EH (cell line): ENCODE data around the gene SLAMF9.
A peak's percentile ranks its signal among the peaks of the same experiment; 100 is the strongest.

Source experiments
- DNase-seq: peaks from one replicate; pipeline ENCODE4 v3.0.0-alpha.2; 2015; ENCODE audit warnings: low read depth

The SLAMF9 gene

DNA sequence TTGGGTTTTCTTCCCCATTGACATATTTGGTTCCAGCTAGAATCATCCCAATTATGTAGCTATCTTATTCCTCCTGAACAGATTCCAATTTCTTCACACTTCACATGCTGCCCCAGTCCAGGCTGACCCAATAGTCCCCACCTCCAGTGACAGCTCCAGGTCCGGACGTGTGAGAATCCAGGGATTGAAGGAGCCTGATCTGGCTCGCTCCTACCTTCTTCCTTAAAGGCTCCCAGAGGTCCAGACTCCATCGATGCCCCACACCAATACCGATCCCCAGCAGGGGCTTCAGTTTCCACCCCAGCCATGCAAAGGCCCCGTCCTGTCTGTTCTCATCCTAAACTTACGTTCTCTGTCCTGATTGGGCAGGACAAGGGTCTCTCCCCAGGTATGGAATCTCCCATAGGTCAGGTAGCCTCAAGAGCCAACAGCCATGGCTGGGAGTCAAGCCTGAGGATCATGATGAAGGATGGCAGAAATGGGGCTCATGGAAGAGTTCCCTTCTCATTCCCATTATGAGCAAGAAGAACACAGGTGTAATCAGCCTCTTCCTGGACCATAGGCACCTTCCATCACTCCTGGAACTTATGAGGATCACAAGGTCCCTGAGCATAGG, 20.4 kb upstream of the SLAMF9 start:
- DNase-seq, result no peak

DNA sequence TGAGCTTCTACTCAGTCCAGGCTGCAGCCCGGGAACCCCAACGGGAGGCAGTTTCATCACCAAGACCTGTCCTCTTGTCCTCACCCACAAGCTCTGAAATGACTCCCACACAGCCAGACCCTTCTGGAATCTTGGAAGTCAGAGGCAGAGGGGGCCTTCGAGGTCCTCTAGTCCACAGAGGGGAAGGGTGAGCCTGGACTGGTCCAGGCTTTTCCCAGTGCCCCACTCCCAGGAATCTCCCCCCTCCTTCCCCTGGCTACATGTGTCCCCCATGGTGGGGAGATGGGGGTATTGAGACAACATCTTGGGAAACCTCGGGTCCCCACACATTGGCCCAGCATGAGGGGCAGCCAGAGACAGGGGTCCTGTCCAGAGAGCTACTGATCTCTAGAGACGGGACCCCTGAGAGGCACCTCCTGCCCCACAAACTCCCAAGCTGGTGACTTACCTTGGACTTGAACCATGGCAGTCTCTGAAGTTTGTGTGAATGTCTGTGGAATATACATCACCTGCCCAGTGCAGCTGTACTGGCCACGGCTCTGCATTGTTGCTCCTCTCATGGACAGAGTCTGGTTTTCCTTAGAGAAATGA, 19.4 kb upstream of the SLAMF9 start:
- no peak for DNase-seq

DNA sequence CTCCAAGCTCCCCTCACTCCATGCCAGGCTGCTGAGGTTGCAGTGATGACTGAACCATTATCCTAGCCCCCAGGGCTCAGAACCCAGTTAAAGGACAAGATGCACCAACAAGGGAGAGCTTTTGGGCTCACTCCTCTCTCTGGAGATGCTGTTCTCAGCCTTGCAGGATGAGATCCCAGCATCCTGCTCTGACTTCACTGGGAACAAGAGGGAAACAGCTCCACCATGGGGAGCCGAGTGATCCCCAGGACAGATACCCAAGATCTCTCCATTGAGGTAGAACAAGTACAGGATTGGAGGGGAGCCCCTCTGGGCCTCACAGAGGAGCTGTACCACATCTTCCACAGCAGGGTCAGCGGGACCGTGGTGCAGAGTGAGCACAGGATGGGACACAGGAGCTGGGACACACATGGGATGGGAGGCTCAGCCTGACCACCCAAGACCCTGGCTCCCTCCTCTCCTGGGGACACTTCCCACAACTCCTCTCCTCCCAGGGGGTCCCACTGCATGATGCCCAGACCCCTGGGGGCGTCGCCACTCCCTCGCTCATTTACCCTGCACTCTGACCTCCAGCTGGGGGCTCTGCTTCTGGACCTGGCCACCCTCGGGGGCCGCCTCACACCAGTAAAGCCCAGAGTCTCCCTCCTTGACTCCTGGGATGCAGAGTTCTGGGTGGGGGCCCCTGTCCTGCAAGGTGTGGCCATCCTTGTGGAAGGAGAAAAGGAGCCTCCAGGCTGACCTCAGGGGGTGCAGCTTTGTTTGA, 18.6 kb upstream of the SLAMF9 start:
- no peak for DNase-seq

DNA sequence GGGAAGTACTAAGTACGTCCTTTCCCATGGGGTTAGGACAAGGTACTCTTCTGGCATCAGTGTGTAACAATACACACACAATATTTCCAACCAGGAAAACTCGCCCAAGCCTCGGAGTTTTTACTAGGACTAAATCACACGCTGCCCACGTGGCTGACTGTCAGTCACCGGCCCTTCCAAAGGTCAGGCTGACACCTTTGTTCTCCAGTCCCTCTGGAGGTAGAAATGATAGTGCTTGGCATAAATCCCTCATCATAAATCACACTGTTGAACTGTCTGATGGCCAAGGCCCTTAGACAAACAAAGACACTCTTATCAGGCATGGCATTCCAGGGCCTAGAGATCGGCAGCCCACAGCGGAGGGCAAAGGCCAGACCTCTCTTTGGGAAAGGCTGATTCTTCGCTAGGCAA, 16.9 kb upstream of the SLAMF9 start:
- no peak for DNase-seq

DNA sequence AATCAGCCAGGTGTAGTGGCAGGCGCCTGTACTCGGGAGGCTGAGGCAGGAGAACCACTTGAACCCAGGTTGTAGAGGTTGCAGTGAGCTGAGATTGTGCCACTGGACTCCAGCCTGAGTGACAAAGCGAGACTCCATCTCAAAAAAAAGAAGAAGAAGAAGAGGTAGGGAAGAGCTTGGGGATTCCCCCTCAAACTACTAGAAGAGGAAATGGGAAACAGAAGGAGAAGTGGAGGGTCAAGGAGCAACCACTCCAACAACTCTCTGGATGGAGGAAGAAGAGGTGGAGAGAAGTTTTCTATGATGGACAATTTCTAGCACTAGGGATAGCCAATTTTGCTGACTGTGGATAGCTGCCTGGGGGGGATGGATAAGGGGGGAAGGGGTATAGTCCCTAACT, 14.9 kb upstream of the SLAMF9 start:
- no peak for DNase-seq

DNA sequence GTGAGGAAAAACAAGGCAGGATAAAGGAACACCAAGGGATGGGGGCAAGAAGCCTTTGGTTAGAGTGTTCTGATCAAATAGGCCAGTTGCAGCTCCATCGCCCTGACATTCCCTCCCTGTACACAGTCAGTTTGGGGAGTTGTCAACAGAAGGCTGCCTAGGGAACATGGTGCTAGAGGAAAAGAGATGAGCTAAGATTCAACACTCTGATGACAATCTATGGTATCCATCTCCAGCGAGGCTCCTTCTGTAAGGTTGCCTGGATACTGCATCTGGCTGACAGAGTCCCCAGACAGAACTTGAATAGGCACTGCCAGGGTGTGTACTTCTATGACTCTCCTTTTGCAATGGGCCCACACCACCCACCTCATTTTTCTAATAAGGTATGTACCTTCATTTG, 11.2 kb upstream of the SLAMF9 start:
- no peak for DNase-seq

DNA sequence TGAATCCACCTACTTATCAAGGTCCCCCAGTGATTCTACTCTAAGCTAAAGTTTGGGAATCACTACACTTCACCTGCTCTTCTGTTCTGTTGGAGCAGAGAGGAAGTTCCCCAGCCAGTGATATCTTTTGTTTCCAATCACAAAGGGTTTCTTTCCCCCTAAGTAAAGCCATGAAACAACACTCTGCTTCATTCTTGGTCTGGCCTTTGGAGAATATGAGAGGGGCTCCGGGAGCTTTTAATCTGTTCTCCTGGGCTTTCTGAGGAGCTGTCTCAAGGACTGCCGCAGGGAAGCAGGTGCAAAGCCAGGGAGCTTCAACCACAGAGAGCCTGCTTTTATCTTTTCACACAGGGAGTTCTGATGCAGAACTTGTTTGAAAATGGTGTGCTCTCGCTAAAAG, 10.1 kb upstream of the SLAMF9 start:
- DNase-seq, result no peak

DNA sequence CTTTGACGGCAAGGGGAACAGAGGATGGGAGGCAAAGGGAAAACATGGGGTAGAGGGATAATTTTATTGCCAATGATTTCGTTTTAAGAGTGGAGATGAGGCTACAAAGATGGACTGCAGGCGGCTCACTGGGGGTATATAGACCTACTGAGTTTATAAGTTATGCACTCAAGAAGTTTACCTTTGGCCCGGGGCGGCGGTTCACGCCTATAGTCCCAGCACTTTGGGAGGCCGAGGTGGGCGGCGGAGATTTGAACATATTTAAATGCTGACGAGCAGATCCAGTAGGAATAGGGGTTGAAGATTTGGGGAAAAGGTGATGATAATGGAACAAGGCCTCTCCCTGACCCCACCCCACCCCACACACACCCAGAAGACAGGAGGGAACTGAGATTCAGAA, 8.1 kb upstream of the SLAMF9 start:
- no peak for DNase-seq

DNA sequence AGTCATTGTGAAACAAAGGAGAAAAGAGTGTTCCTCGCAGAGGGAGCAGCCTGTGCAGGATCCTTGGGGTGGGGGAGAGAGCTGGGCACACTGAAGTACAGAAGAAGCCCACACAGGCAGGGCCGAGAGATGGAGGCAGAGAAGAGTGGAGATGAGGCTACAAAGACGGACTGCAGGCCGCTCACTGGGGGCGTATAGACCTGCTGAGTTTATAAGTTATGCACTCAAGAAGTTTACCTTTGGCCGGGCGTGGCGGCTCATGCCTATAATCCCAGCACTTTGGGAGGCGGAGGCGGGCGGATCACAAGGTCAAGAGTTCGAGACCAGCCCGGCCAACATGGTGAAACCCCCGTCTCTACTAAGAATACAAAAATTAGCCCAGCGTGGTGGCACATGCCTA, 7.6 kb upstream of the SLAMF9 start:
- no peak for DNase-seq

DNA sequence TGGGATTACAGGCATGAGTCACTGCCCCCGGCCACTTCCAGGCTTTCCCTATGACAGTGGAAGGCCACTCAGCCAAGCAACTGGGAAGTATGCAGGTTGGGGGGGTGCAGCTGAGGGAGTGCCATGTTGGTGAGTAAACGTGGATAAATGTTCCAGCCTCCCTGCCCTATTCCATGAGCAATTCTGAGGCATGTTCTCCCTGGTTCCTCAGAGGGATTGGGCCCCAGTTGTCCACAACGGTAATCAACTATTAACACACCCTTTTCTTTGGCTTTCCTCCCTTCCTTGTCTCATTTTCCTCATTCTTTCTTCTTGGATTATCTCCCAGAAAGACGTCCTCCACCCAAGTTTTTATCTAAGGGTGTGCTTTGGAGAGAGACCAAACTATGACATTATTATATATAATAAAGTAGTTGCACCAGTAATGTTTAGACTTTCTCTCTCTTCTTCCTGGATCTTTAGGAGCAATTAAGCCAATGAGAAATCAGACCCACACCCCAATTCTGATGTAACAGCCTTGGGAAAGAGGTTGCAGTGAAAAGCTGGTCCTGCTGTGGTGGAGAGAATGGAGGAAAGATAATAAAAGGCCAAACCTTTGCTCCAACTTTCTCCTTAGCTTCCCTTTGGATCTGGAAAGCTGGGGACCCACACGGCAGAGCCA, 6.8 kb upstream of the SLAMF9 start:
- peak; percentile 91 for DNase-seq

DNA sequence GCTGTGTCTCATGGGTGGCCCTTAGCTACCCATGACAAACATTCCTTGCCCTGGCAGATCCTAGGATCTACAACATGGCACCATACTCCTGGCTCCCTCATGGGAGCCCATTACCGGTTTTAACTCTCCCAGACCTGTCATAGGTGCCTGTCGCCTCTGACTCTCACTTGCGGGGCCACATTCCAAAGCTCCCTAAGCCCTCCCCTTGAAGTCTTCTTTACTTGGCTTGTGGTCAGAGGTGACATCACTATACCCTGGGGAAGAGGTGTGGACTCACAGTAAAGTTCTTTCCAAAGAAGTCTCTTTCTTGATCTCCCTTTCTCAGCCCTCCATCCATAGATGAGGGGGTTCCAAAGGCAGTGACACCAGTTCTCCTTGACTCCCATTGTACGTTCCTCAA, 5.4 kb upstream of the SLAMF9 start:
- DNase-seq, result peak; percentile 10

DNA sequence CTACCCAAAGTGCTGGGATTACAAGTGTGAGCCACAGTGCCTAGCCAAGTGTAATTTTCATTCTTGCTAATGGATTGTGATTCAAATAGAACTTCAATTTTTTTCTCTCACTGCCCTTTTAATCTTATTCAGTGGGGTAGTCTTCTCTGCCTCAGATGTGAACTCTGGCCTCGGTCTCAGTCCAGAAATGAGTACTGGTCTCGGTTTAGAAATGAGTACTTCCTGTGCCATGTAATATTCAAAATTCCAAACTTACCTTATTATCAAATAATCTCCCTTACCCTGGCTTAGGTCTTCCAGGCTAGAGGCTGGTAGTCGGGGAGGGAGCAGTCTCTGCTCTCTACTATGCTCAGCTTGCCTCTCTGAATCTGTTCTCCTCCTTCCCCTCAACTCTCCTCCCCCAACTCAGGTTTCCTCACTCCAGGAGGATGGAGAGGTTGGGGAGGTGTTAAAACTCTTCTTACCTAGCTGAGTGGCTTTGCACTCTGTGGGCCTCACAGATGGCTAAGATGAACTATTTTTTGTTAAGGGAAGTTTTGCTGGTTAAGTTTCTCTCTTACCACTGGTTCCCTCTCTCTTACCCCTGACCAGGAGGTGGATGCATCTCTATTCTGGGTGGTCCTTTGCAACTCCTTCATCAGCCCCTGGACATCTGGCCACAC, 4.8 kb upstream of the SLAMF9 start:
- DNase-seq, result no peak

DNA sequence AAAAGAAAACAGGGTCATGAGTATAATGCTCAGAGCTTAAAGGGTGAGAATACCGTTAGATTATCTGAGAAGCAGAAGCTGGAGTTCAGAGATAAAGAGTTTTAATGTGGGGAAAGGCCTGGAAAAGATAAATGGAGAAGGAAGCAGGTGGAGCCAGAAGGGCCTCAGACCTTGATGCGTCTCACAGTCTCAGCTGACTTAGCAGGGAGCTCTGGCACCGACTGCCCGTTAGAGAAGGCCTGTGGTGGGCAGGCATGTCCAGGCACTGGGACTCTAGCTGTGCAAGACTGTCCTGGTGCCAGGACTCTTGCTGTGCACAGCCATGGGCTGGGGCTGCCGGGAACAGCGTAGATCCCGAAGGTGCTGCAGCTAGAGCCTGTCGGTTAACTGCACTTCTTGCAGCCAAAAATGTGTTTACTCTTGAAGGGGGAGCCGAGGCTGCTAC, 3.8 kb upstream of the SLAMF9 start:
- DNase-seq, result no peak

DNA sequence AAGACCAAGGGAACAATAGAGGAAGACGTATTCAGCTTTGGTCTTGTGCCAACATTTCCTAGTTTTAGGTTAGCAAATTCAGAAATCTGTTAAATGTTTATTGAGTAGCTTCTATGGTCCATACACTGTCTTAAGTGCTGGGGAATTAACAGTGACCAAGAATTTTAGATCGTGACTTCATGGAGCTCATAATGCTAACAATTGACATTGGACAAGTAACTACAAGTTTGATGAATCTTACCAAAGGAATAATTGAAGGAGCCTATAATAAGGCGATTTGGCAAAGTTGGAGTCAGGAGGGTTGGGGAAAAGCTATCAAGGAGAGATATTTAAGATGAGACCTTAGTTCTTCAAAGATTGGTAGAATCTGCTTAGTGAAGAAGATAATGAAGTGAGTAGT, 1.4 kb upstream of the SLAMF9 start:
- no peak for DNase-seq

DNA sequence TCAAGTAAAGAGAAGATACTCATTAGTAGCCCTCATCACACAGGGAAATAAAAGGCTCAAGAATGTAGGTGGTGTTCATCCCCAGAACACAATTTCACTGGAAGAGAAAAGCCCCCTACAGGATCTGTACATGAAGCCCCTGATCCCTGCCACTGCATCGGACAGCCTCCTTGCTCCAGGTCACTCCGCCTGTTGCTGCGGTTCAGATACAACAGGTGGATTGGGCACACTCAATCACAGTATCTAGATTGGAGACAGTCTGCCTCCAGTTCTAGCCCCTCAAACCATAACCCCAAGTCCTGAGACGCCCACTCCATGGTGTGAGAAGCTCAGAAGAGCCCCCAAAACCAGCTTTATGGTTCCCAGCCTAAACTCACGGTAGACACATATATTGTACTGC, 1.1 kb downstream of the SLAMF9 start:
- no peak for DNase-seq

DNA sequence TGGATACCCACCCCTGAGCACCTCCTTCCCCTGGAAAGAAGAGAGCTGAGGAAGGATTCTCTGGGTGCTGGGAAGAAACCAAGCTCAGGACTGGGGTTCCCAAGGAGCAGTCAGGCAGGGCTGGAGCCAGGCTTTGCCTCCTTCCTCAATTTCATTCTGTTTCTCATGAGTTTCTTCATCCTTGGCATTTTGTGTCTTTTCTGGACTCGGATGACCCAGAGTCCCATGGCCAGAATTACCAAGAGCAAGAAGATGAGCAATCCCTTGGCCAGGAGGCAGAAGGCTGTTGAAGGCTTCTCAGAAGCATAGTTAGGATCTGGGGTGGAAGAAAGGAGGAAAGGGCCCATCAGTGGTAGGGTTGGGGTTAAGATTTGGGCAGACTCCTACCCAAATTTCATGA, 2.5 kb downstream of the SLAMF9 start:
- DNase-seq, result no peak

DNA sequence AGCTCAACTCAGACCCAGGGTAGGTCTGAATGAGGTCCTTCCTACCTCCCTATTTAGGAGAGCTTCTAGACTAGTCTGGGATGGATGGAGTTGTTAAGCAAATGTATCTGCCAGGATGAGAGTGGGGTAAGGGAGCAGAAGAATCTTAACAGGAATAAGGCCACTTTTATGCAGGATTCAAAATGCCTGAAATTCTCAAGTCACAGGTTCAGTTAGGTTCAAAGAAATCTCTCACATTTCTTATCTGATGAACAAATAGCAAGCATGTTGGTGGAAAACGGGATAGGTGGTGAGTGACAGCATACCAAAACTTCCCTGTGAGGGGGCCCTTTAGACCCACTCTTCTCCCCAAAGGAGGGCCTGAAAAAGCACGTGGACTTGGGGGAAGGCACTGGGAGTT, 3.0 kb downstream of the SLAMF9 start:
- DNase-seq, result no peak

DNA sequence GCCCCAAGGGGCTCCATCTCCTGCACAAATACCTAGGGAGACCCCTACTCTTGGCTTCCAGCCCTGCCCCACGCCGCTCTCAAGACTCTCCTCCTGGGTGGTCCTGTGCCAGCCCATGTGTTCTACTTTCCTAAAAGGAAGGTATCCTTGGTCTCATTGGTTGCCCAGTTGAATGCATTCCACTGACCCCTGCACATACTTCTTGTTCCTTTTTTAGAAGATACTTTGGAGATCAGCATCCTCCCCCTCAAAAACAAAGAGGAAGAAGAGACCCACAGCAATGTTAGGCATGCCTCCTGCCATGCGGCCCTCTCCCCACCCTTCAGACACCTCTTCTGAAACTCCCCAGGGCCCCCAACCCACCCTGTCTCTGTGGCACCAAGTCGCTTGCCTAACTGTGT, 4.1 kb downstream of the SLAMF9 start:
- no peak for DNase-seq

DNA sequence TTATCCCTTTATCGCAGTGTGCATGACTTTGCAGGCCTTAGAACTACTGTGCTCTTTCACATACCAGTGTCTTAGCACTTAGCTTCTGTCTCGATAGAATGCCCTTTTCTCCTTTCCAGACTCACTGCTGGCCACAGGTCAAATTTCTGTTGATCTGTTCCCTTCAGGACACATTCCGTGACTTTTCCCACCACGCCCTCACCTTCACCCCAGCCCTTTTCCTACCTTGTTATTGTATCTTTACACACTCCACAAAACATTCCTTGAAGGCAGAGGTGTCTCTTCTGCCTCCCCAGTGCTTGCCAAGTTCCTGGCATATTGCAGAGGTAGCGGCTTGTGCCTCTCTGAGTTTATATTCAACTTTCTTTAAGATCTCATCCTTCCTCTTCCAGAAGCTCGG, 4.9 kb downstream of the SLAMF9 start:
- DNase-seq, result no peak

DNA sequence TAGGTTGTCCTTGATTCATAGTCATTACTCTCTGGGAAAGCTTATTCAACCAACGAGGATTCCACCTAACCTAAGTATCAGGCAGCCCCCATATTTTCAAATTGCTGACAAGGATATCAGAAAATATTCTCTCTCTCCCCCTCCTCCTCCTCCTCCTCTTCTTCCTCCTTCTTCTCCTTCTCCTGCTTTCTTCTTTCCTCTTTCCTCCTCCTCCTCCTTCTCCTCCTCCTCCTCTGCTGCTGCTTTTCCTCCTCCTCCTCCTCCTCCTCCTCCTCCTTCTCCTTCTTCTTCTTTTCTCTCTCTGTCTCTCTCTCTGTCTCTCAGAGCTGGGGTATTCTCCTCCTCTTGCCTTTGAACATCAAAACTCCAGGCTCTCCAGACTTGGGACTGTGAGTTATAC, 6.1 kb downstream of the SLAMF9 start:
- DNase-seq, result no peak

DNA sequence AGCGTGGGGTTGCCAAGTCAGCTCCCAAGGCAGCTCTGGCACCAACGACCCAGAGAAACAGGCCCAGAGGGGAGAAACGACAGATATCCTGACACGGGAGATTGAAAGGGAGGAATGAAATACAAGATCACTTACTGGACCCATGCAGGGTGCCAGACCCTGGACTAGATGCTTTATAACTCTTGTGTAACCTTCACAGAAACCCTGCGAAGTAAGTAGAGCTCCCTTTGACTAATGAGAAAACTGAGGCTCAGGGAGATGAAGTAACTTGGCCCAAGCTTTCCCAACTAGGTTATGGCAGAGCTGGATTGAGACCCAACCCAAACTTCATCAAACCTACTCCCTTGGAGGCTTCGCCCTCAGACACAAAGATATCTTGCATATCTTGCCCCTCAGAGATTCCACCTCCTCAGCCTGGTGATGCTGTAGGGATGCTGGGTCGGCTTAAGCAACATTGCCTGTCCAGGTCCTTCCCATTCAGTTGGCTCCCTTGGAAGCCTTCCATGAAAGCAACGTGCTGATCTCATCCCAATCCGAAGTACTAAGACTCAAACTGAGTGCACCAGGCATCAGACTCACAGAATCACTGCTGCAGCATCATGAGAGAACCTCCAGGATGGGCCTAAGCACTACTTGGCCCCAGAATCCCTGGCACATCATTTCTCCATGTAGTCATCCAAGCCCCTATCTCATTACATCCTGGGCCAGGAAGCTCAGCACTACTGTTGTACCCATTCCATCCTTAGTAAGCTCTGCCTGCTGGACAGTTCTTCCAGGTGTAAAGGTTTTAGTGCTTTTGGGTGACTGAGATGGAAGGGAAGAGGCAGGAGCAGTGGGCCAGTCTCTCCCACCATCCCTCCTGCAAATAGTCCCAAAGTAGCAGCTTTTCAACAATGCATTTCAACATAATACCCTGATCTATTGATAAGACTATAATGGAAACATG, 7.5 kb downstream of the SLAMF9 start:
- DNase-seq, result no peak
